PFSK-1 (cell line): ENCODE measurements around the gene VSTM4.

Experiments
- POLR2AphosphoS5 ChIP-seq: IDR thresholded peaks from 2 replicates; pipeline ENCODE4 v1.6.1; 2012; ENCODE audit warnings: low read depth, mild to moderate bottlenecking, control low read depth, low read length, moderate library complexity
- SIN3A ChIP-seq: IDR thresholded peaks from 2 replicates; pipeline ENCODE4 v1.6.1; 2012; ENCODE audit warnings: mild to moderate bottlenecking, low read length, moderate library complexity, borderline replicate concordance; ENCODE audit not compliant: insufficient read depth
- TAF1 ChIP-seq: IDR thresholded peaks from 2 replicates; pipeline ENCODE4 v1.6.1; 2012; ENCODE audit warnings: low read length, control low read depth, borderline replicate concordance; ENCODE audit not compliant: insufficient read depth
- TF ChIP-seq, protein P1 (sequence below), 2 experiments: IDR thresholded peaks; 2 replicates each; pipeline versions ENCODE4 v1.6.1 to v1.8.0; 2011 to 2012; ENCODE audit warnings: low read depth in 2 of 2, low read length in 2 of 2, control low read depth in 1 of 2, inconsistent platforms in 1 of 2, mild to moderate bottlenecking in 1 of 2, moderate library complexity in 1 of 2; ENCODE audit not compliant: insufficient read depth in 1 of 2

DNA sequence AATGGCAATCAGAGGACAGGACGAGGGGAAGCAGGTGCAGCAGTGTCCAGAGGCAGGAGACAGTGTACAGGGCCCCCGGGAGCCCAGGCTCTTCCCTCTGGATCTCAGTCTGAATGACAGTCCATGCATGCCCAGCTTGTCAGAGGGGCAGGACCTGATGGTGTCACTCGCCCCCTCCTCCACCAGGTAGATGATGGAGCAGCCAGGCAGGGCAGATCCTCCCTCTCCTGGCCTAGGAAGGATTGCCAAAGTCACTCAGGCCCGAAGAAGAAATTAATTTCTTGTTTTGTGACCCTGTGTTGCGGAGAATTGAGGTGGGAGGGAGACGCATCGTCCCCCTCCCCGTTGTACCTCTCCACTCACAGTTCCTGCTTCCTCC is 4.0 kb downstream of the VSTM4 start:
- TF ChIP-seq POLR2AphosphoS5 (no peak), TAF1 (no peak), SIN3A (no peak)
- TF ChIP-seq, protein P1, sequence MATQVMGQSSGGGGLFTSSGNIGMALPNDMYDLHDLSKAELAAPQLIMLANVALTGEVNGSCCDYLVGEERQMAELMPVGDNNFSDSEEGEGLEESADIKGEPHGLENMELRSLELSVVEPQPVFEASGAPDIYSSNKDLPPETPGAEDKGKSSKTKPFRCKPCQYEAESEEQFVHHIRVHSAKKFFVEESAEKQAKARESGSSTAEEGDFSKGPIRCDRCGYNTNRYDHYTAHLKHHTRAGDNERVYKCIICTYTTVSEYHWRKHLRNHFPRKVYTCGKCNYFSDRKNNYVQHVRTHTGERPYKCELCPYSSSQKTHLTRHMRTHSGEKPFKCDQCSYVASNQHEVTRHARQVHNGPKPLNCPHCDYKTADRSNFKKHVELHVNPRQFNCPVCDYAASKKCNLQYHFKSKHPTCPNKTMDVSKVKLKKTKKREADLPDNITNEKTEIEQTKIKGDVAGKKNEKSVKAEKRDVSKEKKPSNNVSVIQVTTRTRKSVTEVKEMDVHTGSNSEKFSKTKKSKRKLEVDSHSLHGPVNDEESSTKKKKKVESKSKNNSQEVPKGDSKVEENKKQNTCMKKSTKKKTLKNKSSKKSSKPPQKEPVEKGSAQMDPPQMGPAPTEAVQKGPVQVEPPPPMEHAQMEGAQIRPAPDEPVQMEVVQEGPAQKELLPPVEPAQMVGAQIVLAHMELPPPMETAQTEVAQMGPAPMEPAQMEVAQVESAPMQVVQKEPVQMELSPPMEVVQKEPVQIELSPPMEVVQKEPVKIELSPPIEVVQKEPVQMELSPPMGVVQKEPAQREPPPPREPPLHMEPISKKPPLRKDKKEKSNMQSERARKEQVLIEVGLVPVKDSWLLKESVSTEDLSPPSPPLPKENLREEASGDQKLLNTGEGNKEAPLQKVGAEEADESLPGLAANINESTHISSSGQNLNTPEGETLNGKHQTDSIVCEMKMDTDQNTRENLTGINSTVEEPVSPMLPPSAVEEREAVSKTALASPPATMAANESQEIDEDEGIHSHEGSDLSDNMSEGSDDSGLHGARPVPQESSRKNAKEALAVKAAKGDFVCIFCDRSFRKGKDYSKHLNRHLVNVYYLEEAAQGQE (IDR thresholded peaks at IDR 0.05; ENCODE audit: insufficient read depth in 1 of 2, low read depth in 2 of 2, low read length in 2 of 2) = no peak
